H9 (cell line): ENCODE data around the gene MUC15. TPM values are rescaled to one million over a fixed set of nuclear protein-coding genes. Genes with fewer than 3 reads are reported as not detected.

Experiments
- DNase-seq: peaks from one replicate; pipeline ENCODE4 v3.0.0-alpha.2; 2017
- H2AFZ ChIP-seq: one replicate; pipeline ENCODE4 v1.6.1; 2013; ENCODE audit warnings: mild to moderate bottlenecking, low read length, control low read depth, moderate library complexity
- H2AK5ac ChIP-seq: 2 replicates; pipeline ENCODE4 v1.6.1; 2013; ENCODE audit warnings: low read length, control low read depth, mixed read lengths; ENCODE audit not compliant: insufficient read length
- H2BK120ac ChIP-seq: one replicate; pipeline ENCODE4 v1.6.1; 2013; ENCODE audit warnings: low read depth, mild to moderate bottlenecking, low read length, control low read depth, inconsistent platforms; ENCODE audit not compliant: poor library complexity, severe bottlenecking
- H2BK12ac ChIP-seq: 2 replicates; pipeline ENCODE4 v1.6.1; 2013; ENCODE audit warnings: low read length, control low read depth, mixed read lengths, low read depth; ENCODE audit not compliant: insufficient read length
- H2BK15ac ChIP-seq: 2 replicates; pipeline ENCODE4 v1.6.1; 2013; ENCODE audit warnings: low read depth, low read length, control low read depth
- H2BK20ac ChIP-seq: one replicate; pipeline ENCODE4 v1.6.1; 2013; ENCODE audit warnings: low read depth, mild to moderate bottlenecking, low read length, control low read depth, inconsistent platforms; ENCODE audit not compliant: poor library complexity, severe bottlenecking
- H2BK5ac ChIP-seq: 2 replicates; pipeline ENCODE4 v1.6.1; 2013; ENCODE audit warnings: low read length, control low read depth, mixed read lengths; ENCODE audit not compliant: insufficient read length
- H3K14ac ChIP-seq: 2 replicates; pipeline ENCODE4 v1.6.1; 2013; ENCODE audit warnings: low read length, control low read depth; ENCODE audit not compliant: insufficient read depth
- H3K18ac ChIP-seq: 2 replicates; pipeline ENCODE4 v1.6.1; 2013; ENCODE audit warnings: low read depth, mild to moderate bottlenecking, mixed read lengths, low read length, control low read depth; ENCODE audit not compliant: insufficient read length
- H3K23ac ChIP-seq: 2 replicates; pipeline ENCODE4 v1.6.1; 2013; ENCODE audit warnings: low read length, control low read depth, mixed read lengths, low read depth; ENCODE audit not compliant: insufficient read length
- H3K23me2 ChIP-seq: 2 replicates; pipeline ENCODE4 v1.6.1; 2013; ENCODE audit warnings: low read depth, mild to moderate bottlenecking, mixed read lengths, low read length, control low read depth; ENCODE audit not compliant: insufficient read length, poor library complexity, severe bottlenecking
- H3K27ac ChIP-seq: 2 replicates; pipeline ENCODE4 v1.5.1; 2013; ENCODE audit warnings: low read length, control low read depth, mixed read lengths, low read depth; ENCODE audit not compliant: insufficient read length
- H3K27me3 ChIP-seq: 2 replicates; pipeline ENCODE4 v1.6.1; 2013; ENCODE audit warnings: low read length, control low read depth, inconsistent platforms; ENCODE audit not compliant: insufficient read depth
- H3K4ac ChIP-seq: 2 replicates; pipeline ENCODE4 v1.6.1; 2013; ENCODE audit warnings: low read depth, mild to moderate bottlenecking, control low read depth, inconsistent platforms, low read length, moderate library complexity
- H3K4me1 ChIP-seq: 2 replicates; pipeline ENCODE4 v1.6.1; 2013; ENCODE audit warnings: low read length, control low read depth, inconsistent platforms; ENCODE audit not compliant: insufficient read depth
- H3K4me2 ChIP-seq: 2 replicates; pipeline ENCODE4 v1.6.1; 2013; ENCODE audit warnings: low read length, control low read depth, mixed read lengths; ENCODE audit not compliant: insufficient read length, insufficient read depth
- H3K56ac ChIP-seq: 2 replicates; pipeline ENCODE4 v1.6.1; 2013; ENCODE audit warnings: low read depth, mild to moderate bottlenecking, mixed read lengths, low read length, control low read depth; ENCODE audit not compliant: insufficient read length
- H3K79me1 ChIP-seq: 2 replicates; pipeline ENCODE4 v1.6.1; 2013; ENCODE audit warnings: low read depth, mild to moderate bottlenecking, moderate library complexity, low read length, control low read depth, inconsistent platforms; ENCODE audit not compliant: insufficient read depth, poor library complexity, severe bottlenecking
- H3K79me2 ChIP-seq: 2 replicates; pipeline ENCODE4 v1.6.1; 2013; ENCODE audit warnings: low read length, control low read depth, inconsistent platforms; ENCODE audit not compliant: insufficient read depth
- H3K9ac ChIP-seq: 2 replicates; pipeline ENCODE4 v1.6.1; 2013; ENCODE audit warnings: low read length, control low read depth, mixed read lengths; ENCODE audit not compliant: insufficient read length; ENCODE audit errors: extremely low read depth
- H3K9me3 ChIP-seq: one replicate; pipeline ENCODE4 v1.6.1; 2013; ENCODE audit warnings: low read depth, low read length, inconsistent platforms; ENCODE audit not compliant: control insufficient read depth
- H3T11ph ChIP-seq: one replicate; pipeline ENCODE4 v1.6.1; 2013; ENCODE audit warnings: mild to moderate bottlenecking, low read length, control low read depth, inconsistent platforms
- H4K20me1 ChIP-seq: one replicate; pipeline ENCODE4 v1.6.1; 2013; ENCODE audit not compliant: control insufficient read depth, insufficient read length, insufficient read depth
- H4K5ac ChIP-seq: 2 replicates; pipeline ENCODE4 v1.6.1; 2013; ENCODE audit warnings: low read depth, mild to moderate bottlenecking, mixed read lengths, low read length, control low read depth; ENCODE audit not compliant: insufficient read length
- H4K8ac ChIP-seq: replicated peaks from 2 replicates; pipeline ENCODE4 v1.6.1; 2013; ENCODE audit warnings: low read length, control low read depth, mixed read lengths, low read depth; ENCODE audit not compliant: insufficient read length
- H4K91ac ChIP-seq: 2 replicates; pipeline ENCODE4 v1.6.1; 2013; ENCODE audit warnings: low read depth, mild to moderate bottlenecking, moderate library complexity, mixed read lengths, low read length, control low read depth; ENCODE audit not compliant: insufficient read length
- H3K27ac Mint-ChIP-seq, 3 experiments: 2 replicates in 2 of 3; 3 replicates in 1 of 3; pipeline ENCODE4 v1.8.0; 2020 to 2021; ENCODE audit warnings: mixed read lengths in 3 of 3, mild to moderate bottlenecking in 1 of 3, moderate library complexity in 1 of 3
- H3K27me3 Mint-ChIP-seq: 2 replicates; pipeline ENCODE4 v1.8.0; 2021; ENCODE audit warnings: low read depth, mild to moderate bottlenecking, moderate library complexity, mixed read lengths
- H3K36me3 Mint-ChIP-seq, 3 experiments: 2 replicates in 2 of 3; 3 replicates in 1 of 3; pipeline ENCODE4 v1.8.0; 2020 to 2021; ENCODE audit warnings: low read depth in 3 of 3, mixed read lengths in 3 of 3; ENCODE audit not compliant: insufficient read depth in 1 of 3
- H3K4me1 Mint-ChIP-seq, 2 experiments: 2 replicates each; pipeline ENCODE4 v1.8.0; 2020; ENCODE audit warnings: mixed read lengths in 2 of 2
- H3K4me3 Mint-ChIP-seq, 2 experiments: 2 replicates in 1 of 2; 3 replicates in 1 of 2; pipeline ENCODE4 v1.8.0; 2020 to 2021; ENCODE audit warnings: mild to moderate bottlenecking in 2 of 2, mixed read lengths in 2 of 2, moderate library complexity in 1 of 2
- H3K9me3 Mint-ChIP-seq, 2 experiments: 2 replicates in 1 of 2; 3 replicates in 1 of 2; pipeline ENCODE4 v1.8.0; 2020; ENCODE audit warnings: mild to moderate bottlenecking in 2 of 2, mixed read lengths in 2 of 2, moderate library complexity in 1 of 2
- WGBS: extraction: QIAGEN DNeasy Blood & Tissue Kit; methylation state at CpG from one replicate; pipeline ENCODE4 v1.1.7; 2013; ENCODE audit warnings: missing lambda C conversion rate, low lambda C conversion rate, mixed read lengths; ENCODE audit not compliant: insufficient read length; ENCODE audit errors: extremely low coverage; 5-methylcytosine and 5-hydroxymethylcytosine counted together
- total RNA-seq: library from RNA; stranded (reverse); gene quantifications from 2 replicates; pipeline ENCODE4 v1.2.1, GENCODE V29; 2021
- TF ChIP-seq, protein P1 (sequence below): fragments of 200-600 bp; sonication (generic); conservative IDR thresholded peaks from 3 replicates; pipeline ENCODE4 v1.8.0; 2021; ENCODE audit warnings: antibody characterized with exemption, mild to moderate bottlenecking

MUC15 gene
- total RNA-seq, 1 experiment from 2014 or later, result not detected

DNA sequence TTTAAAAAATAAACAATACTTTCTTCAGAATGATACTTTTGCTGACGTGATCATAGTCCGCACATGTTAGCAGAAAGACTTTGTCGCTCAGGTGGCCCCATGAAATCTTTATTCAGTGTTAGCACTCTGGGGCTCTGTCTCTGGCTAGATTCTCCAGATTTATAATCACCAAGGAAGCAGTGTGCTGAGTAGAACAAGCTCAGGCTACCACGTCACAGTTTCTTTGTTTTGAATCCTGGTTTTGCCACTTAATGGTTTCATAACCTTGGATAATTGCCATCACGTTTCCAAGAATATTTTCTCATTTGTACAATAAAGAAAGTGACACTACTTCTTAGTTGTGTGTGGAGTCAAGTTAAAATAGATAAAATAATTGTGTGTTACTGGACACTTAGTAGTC lies 3.9 kb upstream of the MUC15 start:
- Histone ChIP-seq H3K4me1 (no peaks in the 10 kb centered on the region; the same call in 1 of the 2 replicates), H2BK12ac (no peak overlapping the region), H4K91ac (no peak overlapping the region), H2BK5ac (no peak overlapping the region), H3K4ac (no peak overlapping the region), H2BK120ac (no peak overlapping the region), H3T11ph (no peak overlapping the region), H2BK15ac (no peak overlapping the region), H3K14ac (no peak overlapping the region), H2AFZ (no peak overlapping the region), H3K9ac (no peak overlapping the region), H3K27me3 (no peaks in the 10 kb centered on the region), H3K79me1 (no peaks in the 10 kb centered on the region), H3K9me3 (no peaks in the 10 kb centered on the region), H3K56ac (no peak overlapping the region), H3K23me2 (no peaks in the 10 kb centered on the region), H3K18ac (no peak overlapping the region), H2AK5ac (no peak overlapping the region), H3K27ac (no peak overlapping the region), H2BK20ac (no peak overlapping the region), H3K79me2 (no peaks in the 10 kb centered on the region), H3K4me2 (no peak overlapping the region), H4K20me1 (no peaks in the 10 kb centered on the region), H4K8ac (no peak overlapping the region), H3K23ac (no peak overlapping the region), H4K5ac (no peak overlapping the region)
- DNase-seq, result no peak
- Mint-ChIP-seq H3K4me3 (no peak overlapping the region), H3K27ac (no peak overlapping the region), H3K36me3 (no peaks in the 10 kb centered on the region), H3K9me3 (no peaks in the 10 kb centered on the region), H3K4me1 (peaks cover 27% of the 10 kb centered on the region in 2 experiments), H3K27me3 (no peaks in the 10 kb centered on the region)
- TF ChIP-seq, protein P1, sequence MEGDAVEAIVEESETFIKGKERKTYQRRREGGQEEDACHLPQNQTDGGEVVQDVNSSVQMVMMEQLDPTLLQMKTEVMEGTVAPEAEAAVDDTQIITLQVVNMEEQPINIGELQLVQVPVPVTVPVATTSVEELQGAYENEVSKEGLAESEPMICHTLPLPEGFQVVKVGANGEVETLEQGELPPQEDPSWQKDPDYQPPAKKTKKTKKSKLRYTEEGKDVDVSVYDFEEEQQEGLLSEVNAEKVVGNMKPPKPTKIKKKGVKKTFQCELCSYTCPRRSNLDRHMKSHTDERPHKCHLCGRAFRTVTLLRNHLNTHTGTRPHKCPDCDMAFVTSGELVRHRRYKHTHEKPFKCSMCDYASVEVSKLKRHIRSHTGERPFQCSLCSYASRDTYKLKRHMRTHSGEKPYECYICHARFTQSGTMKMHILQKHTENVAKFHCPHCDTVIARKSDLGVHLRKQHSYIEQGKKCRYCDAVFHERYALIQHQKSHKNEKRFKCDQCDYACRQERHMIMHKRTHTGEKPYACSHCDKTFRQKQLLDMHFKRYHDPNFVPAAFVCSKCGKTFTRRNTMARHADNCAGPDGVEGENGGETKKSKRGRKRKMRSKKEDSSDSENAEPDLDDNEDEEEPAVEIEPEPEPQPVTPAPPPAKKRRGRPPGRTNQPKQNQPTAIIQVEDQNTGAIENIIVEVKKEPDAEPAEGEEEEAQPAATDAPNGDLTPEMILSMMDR, result no peak
- WGBS, result no CpG with 5 or more reads among the region's 5 CpGs
